ENCODE measurements around the gene TMEM88.

DNA sequence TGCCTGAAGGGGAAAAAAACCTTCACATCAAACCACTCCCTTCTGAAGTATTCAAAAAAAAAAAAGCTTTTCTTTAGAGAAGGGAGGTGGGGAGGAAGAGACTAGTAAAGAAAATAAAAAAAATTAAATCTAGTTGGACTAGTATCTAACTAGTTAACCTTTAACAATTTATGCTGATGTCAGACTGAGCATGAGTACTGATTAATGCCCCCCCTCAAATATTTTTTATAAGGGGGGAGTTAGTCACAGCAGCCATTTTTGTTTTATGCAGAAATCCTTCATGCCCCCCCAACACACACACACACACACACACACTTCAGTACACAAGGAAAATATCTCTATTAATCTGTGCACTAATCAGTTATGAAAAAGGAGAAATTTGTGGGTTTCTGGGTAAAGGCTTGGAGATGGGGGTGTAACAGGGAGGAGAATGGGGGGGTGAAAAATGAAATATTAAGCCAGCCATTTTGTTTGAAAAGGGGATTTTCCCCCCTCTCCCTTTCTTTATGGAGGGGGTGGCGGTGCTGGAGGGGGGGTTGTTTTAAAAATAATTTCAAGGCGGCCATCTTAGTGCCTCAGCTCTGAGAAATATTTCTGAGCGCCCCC, 29.0 kb downstream of the TMEM88 start:
- TF ChIP-seq, protein P1, sequence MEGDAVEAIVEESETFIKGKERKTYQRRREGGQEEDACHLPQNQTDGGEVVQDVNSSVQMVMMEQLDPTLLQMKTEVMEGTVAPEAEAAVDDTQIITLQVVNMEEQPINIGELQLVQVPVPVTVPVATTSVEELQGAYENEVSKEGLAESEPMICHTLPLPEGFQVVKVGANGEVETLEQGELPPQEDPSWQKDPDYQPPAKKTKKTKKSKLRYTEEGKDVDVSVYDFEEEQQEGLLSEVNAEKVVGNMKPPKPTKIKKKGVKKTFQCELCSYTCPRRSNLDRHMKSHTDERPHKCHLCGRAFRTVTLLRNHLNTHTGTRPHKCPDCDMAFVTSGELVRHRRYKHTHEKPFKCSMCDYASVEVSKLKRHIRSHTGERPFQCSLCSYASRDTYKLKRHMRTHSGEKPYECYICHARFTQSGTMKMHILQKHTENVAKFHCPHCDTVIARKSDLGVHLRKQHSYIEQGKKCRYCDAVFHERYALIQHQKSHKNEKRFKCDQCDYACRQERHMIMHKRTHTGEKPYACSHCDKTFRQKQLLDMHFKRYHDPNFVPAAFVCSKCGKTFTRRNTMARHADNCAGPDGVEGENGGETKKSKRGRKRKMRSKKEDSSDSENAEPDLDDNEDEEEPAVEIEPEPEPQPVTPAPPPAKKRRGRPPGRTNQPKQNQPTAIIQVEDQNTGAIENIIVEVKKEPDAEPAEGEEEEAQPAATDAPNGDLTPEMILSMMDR (IDR thresholded peaks at IDR 0.05), result no peak
- TF ChIP-seq POLR2AphosphoS5 (IDR thresholded peaks at IDR 0.05), result no peak

Data from upper lobe of left lung (tissue), 4 donors.